DMS153 treated with DMSO at 0.1 percent for 48 hours (cell line): ENCODE measurements around the gene IFI44.

ENCODE experiments used
- DNase-seq: peaks from one replicate; lab custom pipeline; 2025; ENCODE audit not compliant: unreplicated experiment; lab: John Stamatoyannopoulos, UW

Gene IFI44

DNA sequence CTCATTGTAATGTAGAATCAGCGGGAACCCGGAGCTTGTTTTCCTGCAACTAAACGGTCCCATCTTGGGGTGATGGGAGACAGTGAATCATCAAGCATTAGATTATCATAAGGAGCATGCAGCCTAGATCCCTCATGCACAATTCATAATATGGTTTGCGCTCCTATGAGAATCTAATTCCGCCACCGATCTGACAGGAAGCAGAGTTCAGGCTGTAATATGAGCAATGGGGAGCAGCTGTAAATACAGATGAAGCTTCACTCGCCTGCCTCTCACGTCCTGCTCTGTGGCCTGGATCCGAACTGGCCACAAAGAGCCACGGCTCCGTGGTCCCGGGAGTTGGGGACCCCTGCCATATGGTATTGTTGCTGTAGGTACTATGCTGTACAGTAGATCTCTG is 1.6 kb downstream of the IFI44 start:
- no peak for DNase-seq

DNA sequence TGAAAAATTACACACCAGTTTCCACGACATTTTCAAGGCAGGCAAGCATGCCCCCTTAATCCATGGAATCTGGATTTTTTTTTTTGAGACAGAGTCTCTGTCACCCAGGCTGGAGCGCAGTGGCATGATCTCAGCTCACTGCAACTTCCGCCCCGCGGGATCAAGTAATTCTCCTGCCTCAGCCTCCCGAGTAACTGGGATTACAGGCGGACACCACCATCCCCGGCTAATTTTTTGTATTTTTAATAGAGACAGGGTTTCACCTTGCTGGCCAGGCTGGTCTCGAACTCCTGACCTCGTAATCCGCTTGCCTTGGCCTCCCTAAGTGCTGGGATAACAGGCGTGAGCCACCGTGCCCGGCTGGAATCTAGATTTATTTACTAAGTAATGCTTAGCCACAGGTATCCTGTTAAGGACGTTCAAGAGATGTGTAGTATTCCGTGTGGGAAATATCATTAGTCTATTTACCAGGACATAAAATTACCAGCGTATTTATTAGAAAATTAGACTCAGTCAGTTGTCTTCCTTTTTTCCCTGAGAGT is 2.5 kb downstream of the IFI44 start:
- DNase-seq = no peak

DNA sequence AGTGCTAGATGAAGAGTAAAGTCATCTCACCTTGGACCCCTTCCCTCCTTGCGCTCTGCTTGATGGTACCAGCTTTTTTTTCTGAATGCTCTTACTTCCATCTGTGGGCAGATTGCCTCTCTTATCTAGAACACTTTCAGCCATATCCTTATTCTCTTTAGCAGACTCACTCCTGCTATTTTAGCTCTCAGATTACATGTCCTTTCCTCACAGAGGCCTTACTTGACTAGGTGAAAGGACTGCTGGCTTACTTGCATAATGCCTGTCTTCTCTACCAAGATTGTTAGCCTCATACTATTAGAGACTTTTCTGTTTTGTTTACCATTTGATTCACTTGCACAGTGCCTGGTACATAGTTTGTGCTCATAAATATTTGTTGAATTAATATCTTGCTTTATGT is 9.3 kb downstream of the IFI44 start:
- DNase-seq = no peak

DNA sequence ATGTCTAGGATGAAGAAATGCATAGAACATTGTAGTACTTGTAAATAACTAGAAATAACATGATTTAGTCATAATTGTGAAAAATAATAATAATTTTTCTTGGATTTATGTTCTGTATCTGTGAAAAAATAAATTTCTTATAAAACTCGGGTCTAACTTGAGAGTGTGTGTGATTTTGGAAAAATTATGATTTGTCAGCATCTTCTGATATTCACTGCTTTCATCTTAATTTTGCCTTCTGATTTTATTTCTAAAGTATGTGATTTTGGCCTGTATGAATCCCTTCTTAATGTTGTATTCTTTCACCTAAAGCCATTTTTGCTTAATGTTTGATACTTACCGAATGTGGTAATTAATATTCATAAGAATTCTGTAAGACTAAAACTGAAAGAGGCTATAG is 14.3 kb downstream of the IFI44 start:
- no peak for DNase-seq

DNA sequence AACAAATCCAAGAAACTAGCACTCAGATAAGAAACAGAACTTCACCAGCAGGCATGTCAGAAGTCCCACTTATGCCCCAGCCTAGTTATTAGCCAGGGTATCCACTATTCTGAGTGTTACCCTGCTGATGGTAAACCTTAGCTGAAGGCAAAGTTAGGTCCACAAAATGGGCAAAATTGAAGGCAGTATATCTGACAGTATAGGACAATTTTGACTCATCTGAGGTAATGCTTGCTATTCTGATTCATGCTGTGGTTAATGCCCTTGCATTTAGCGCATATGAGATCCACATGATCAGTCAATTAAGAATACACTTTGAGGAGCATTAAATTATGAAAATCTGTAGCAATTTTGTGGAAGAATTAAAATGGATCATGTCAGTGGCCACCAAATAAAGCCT is 15.1 kb downstream of the IFI44 start:
- DNase-seq = no peak

DNA sequence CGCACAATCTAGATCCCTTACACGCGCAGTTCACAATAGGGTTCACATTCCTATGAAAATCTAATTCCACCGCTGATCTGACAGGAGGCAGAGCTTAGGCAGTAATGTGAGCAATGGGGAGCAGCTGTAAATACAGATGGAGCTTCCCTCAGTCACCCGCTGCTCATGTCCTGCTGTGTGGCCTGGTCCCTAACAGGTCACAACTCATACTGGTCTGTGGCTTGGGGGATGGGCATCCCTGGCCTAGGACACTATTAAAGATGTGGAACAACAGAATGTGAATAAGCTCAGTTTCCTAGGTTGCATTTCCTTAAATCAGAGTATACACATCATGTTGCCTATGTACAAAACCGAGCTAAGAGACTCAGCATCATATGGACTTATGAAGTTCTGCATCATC is 16.2 kb downstream of the IFI44 start:
- DNase-seq = no peak

DNA sequence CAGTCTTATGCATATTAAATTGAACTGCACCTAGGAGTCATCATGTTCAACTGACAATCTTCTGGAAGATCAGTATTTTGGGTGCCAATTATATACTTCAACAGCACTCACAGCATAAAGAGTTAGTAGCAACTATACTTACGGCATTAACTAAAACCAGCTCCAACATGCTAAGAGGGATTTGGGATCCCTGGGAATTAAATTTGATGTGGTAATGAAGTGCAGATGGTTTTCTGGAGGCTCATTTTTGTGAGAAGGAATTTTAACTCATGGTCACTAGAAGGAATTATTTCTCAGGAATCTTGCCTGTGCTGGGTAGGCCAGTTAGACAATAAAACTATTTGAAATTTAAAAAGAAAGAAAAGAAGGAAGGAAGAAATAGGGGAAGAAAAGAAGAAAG is 18.3 kb downstream of the IFI44 start:
- no peak for DNase-seq

DNA sequence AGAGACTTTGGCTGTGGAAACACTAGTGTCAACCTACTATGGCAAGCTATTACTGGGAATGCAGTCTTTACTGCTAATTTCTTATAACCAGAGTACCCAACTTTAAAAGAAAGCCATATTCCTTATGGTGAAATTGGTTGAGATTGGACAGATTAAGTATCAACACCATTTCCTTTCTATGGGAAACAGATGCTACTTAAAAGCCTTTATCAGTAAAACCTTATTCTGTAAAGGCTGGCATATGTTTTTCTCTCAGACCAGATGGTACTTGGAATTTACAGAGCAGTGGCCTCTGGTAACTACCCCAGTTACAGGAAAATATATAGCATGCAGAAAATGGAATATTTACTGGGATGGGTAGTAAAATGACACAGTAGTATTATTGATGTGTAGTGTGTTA is 18.8 kb downstream of the IFI44 start:
- no peak for DNase-seq

DNA sequence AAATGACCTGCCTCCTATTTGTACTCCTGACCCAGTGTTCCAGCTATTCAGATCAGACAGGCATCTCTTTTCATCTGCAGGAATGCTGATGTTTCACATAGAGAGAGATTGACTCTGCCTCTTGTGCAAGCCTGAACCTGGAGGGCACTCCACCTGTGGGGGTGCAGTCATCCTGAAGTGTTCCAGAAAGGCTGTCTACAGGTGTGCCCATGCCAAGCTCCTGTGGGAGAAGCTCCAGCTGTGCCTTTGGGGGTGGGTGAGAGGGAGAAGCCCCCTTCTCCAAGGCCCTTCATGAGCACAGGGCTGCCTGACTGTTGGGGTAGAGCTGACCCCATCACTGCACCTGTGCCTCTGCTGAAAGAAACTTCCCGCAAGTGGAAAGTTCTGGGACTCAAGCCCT is 22.8 kb downstream of the IFI44 start:
- no peak for DNase-seq

DNA sequence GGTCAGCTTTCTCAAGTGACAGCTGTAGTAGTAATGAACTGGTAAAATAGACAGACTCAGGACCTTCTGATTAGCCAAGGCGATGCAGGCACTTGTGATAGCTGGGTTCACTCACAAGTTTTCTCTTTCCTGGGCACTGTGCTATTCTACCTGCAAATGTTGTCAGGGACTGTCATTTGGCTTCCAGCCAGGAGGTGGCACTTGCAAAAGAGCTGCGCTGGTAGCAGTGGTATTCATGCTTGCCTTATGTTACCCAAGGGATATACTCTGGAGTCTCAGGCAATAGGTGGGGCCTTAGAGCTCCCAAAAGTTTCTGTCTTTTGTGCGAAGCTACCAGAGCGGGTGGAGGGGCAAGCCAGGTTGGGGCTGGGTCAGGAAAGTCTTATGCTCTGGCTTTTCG is 23.5 kb downstream of the IFI44 start:
- no peak for DNase-seq

DNA sequence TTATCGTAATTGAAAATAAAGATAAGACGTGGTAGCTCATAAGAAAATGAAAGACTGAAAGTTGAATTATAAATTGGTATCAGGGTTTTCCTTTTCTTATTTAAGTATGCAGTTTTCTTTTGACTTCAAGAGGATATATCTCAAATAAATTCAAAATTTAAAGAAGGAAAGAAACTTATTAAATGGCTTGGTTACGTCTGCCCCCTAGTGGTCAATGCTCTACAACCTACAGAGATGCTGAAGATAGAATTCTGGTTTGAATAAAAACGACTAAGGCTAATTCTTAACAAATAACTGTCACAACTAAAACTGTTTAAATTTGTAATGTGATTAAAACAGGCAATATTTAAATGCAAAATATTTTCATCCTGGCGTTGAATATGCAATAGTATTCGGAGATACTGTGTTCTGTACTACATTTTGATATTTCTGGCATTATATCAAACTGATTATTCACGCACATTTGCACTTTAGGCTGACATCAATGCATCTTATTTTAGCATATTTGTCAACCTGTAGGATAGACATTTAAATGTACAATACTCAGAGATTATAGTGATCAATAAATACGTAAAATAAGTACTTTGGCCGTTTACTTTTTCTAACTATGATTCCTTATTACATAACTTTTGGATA is 26.8 kb downstream of the IFI44 start:
- peak; percentile 32 for DNase-seq

DNA sequence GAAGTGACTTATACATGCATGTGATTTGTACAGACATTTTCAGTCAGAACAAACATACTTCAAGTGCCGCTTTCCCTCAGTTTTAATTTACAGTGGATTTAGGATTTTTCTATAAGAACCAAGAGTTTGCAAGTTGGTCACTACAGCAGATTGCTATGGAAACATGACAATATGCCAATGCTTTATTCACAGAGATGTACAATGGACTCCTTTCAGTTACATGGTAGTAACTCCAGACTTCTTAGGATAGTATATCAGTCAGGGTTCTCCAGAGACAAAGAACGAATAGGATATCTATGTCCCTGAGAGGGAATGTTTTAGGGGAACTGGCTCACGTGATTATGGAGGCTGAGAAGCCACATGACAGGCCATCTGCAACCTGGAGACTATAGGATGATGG is 27.4 kb downstream of the IFI44 start:
- no peak for DNase-seq

DNA sequence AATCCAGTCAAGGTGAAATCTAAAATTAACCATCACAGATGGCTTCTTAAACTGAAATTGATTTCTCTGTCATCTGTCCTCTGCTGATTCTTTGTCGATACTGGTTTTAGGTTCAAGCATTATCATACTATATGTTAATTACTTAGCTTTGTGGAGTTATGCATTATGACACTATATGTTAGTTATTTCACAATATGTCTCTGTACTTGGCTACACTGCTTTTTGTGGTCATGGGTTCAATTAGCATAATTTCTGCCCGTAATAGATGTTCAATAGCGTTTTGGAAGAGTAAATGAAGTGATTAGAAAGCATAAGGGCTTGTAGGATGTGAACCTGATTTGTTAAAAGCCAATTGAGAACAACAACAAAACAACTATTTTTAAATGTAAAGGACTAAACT is 28.2 kb downstream of the IFI44 start:
- no peak for DNase-seq

DNA sequence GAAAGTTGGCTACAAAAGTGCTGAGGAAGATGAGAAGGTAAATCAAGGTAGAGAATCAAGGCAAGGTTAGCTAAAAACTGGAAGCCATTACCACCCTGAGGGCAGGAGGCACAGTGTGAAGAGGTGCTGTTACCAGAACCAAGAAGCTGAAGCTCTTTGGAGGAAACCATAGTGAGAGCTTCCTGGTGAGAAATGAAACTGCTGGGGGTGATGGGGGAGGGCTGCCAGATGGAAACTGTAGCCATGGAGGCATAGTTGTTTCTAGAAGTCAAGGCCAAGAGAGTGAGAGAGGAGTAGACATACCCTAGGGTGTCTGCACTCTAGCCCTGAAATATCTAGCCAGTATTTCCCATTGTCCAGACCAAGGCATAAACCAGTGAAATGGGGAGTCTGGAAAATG is 28.7 kb downstream of the IFI44 start:
- no peak for DNase-seq

DNA sequence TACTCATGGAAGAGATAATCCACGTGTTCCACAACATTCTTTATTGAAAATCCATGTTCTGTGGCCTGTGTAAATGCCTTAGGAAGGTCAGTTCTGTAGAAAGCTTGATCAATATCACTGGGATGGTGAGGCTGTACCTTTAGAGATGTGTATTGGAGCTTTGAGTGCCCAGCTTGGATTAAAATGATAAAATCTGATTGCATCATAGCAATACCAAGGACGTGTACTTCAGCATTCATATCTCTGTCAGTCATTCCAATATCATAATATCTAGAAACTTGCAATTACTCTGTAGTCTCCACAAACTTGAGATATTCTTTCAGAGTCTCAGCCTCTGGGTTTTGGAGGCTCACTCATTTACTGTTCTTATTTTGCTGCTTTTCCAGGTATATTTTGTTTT is 31.6 kb downstream of the IFI44 start:
- DNase-seq = no peak

DNA sequence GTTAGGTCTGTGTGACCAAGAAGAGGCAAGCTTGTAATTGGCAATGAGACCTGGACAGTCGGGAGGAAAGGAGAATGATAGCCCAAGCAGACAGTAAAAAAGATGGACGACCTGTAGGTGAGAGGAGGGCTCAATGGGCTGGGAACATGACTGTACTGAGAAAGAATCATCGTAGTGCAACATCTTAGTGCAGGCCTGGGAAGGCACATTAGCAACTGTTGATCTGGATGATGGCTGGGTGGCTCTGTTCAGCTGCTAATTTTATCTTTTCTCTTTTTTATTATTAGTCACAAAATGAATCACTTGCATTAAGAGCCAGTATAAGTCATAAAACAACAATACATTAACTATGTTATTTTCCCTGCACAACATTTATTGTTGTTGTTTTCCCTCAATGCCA is 32.9 kb downstream of the IFI44 start:
- DNase-seq = no peak

DNA sequence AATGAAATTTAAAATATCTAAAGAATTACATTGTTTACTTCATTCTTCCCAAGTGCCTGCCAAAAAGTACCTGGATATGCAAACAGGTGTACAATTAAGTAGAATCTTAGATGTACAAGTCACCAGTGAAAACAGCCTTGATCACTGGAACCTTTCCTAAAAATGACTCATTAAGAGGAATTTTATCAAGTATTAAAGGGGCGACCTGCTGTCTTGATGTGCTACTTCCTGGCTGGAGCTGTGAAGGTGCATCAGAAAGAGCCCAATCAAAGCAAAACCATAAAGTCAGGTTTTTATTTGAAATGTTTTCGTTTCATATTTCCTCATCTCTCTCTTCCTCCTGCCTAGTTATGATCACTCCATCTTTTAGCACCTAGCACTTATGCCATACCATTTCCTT is 33.4 kb downstream of the IFI44 start:
- DNase-seq = no peak

DNA sequence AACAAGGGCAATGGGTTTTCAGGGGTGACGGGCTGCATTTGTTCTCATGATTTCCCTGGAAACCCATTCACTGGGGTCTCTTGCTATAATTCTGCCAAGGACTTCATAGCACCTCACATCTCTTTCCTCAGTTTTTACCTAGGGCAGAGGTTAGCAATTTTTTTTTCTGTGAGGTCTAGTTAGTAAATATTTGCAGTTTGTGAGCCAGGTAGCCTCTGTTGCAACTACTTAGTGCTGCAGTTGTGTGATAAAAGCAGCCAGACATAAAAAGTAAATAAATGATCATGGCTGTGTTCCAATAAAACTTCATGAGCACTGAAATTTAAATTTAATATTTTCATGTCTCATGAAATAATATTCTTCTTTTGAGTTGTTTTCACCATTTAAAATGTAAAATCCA is 37.7 kb downstream of the IFI44 start:
- no peak for DNase-seq

DNA sequence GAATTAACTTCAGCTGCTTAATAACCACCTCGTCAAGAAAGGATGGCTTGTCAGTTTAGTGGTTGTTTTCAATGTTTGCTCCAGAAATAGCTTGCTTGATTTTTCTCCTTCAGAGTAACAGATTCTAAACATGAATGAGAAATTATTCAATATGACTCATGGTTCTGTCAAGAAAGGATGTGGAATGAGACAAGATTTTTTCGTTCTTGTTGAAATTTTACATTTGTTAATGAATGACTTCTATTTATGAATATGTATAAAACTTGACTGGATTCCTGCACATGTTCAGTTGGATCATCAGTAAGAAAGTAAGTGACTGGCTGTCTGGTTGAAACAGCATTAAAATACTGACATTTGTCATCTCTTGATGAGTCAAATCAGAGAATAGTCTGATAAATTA is 38.3 kb downstream of the IFI44 start:
- DNase-seq = no peak

DNA sequence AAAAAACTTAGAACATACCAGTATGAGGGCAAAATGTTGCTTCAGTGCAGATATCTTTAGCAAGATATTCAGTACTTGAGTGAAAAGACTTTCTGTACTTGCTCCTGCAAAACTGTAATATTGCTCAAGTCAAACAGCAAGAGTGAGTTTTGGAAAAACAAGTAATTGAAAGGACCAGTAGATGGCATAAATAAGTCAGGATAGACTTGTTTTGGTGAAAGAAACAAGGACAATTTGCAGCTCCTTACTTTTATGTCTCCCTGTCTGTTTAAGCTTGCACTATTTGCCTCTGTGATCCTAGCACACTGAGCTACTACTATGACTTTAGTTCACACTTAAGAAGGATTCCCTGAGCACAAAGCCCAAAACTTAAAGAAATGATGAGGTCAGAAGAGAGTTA is 39.1 kb downstream of the IFI44 start:
- no peak for DNase-seq

DNA sequence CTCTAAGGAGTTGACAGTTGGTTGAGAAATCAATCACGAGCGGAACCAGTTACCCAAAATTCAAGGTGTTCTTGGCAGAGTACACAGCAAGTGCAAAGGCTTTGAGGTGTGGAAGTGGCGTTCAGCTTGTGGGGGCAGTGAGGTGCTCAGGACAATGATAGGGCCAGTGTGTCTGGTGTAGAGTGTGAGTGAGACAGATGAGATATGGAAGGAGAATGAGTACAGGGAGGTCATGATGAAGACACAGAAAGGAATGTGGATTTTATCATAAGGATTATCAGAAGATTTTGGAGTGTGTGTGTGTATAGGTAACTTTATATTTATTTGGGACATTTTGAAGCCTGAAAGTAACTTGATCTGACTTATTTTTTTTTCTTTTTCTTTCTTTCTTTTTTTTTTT is 40.9 kb downstream of the IFI44 start:
- DNase-seq = no peak

DNA sequence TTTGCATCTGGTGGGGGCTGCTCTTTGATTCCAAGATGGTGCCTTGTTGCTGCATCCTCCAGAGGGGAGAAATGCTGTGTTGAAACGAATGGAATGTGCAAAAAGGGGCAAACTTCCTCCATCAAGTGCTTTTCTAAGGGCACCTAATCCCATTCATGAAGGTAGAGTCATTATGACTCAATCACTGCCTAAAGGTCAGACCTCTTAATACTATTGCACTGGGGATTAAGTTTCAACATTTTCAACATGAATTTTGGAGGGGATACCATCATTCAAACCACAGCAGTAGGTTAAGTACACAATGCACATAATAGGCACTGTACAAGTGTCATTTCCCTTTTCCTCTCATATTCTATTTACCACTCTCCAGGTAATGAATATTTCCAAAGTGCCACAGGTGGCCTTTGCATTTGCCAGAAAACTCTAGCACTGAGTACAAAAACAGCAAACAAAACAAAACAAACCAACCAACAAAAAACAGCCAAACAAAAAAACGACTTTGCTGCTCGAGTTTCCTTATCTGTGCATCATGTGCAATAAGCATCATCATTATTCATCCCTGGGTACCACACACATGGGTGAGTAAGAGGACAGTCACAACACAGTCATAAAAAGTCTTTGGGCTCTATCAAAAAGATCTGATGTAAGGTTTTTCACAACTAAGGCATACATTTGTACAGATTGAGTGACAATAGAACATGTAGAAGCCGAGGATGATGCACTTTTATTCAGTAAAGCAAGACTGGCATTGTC is 42.5 kb downstream of the IFI44 start:
- DNase-seq = no peak

DNA sequence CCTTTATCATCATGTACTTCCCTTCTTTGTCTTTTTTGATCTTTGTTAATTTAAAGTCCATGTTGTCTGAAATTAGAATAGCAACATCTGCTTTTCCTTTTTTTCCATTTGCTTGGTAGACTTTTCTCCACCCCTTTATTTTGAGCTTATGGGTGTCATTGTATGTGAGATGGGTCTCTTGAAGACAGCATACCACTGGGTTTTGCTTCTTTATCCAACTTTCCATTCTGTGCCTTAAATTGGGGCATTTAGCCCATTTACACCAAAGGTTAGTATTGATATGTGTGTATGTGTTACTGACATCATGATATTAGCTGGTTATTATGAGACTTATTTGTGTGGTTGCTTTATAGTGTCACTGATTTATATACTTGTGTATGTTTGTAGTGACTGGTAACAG is 50.2 kb downstream of the IFI44 start:
- no peak for DNase-seq
